Endothelial cell of umbilical vein (primary cell): ENCODE results near the gene CCDC32. TPM values are rescaled to one million over a fixed set of nuclear protein-coding genes. Genes with fewer than 3 reads are reported as not detected.

ENCODE experiments used
- BruUV-seq: library from RNA; stranded (reverse); fragments of 400-500 nt; replicated peaks from 2 replicates; lab custom pipeline; 2021; lab: Mats Ljungman, UMichigan
- CTCF ChIA-PET: fragments of 300-600, 350-600 bp; sonication (Branson Sonifier 250); formaldehyde crosslinking; loops from one replicate; lab custom pipeline; 2021; ENCODE audit warnings: antibody characterized with exemption, inconsistent platforms; lab: Charles Lee
- POLR2A ChIA-PET: fragments of 300-600, 350-600 bp; sonication (Branson Sonifier 250); formaldehyde crosslinking; loops from one replicate; lab custom pipeline; 2021; ENCODE audit warnings: antibody characterized with exemption, inconsistent platforms; lab: Charles Lee
- DNase-seq: peaks from one replicate; pipeline ENCODE4 v3.0.0-alpha.2; 2011; ENCODE audit warnings: low read depth, low spot score
- FAIRE-seq: peaks from 2 replicates; lab custom pipeline; 2011; peaks lifted over from hg19 to GRCh38; lab: Jason Lieb, UNC
- H2AFZ ChIP-seq: 2 replicates; pipeline ENCODE4 v1.6.0; 2012; ENCODE audit warnings: low read depth, low read length, control low read depth, inconsistent platforms
- H3K27ac ChIP-seq: 2 replicates; pipeline ENCODE4 v1.5.1; 2011; ENCODE audit warnings: low read depth, mild to moderate bottlenecking, control low read depth, low read length, moderate library complexity; ENCODE audit not compliant: insufficient read depth
- H3K27me3 ChIP-seq, 2 experiments: 2 replicates each; pipeline versions ENCODE4 v1.6.0 to v1.6.1; 2011; ENCODE audit warnings: low read length in 2 of 2, mixed read lengths in 1 of 2; ENCODE audit not compliant: control insufficient read depth in 2 of 2, insufficient read depth in 2 of 2
- H3K36me3 ChIP-seq, 2 experiments: 2 replicates in 1 of 2; 3 replicates in 1 of 2; pipeline ENCODE4 v1.5.1; 2011; ENCODE audit warnings: low read length in 2 of 2, mild to moderate bottlenecking in 1 of 2, moderate library complexity in 1 of 2; ENCODE audit not compliant: control insufficient read depth in 2 of 2, insufficient read depth in 2 of 2; ENCODE audit errors: extremely low read depth in 1 of 2
- H3K4me1 ChIP-seq: 3 replicates; pipeline ENCODE4 v1.5.1; 2011; ENCODE audit warnings: mild to moderate bottlenecking, low read length; ENCODE audit not compliant: control insufficient read depth, insufficient read depth; ENCODE audit errors: extremely low read depth
- H3K4me2 ChIP-seq: 2 replicates; pipeline ENCODE4 v1.6.1; 2011; ENCODE audit warnings: low read length, control low read depth, mixed read lengths; ENCODE audit not compliant: insufficient read depth
- H3K4me3 ChIP-seq, 3 experiments: fragments of 200-600 bp in 1 of 3; sonication (generic), shearing (Covaris generic) in 1 of 3; replicated peaks in 1 of 3; 2 replicates each; pipeline ENCODE4 v1.5.1; 2011 to 2016; ENCODE audit warnings: control low read depth in 3 of 3, low read length in 3 of 3, mild to moderate bottlenecking in 2 of 3, inconsistent platforms in 1 of 3, low read depth in 1 of 3, moderate library complexity in 1 of 3; ENCODE audit not compliant: insufficient read depth in 1 of 3
- H3K79me2 ChIP-seq: 2 replicates; pipeline ENCODE4 v1.6.0; 2012; ENCODE audit warnings: low read length, inconsistent platforms; ENCODE audit not compliant: control insufficient read depth, insufficient read depth
- H3K9ac ChIP-seq: replicated peaks from 2 replicates; pipeline ENCODE3; 2011; ENCODE audit warnings: low read length, control low read depth; ENCODE audit not compliant: insufficient read depth; ENCODE audit errors: extremely low read depth
- H3K9me1 ChIP-seq: replicated peaks from 3 replicates; pipeline ENCODE4 v1.6.0; 2011; ENCODE audit warnings: mild to moderate bottlenecking, low read length; ENCODE audit not compliant: control insufficient read depth, insufficient read depth; ENCODE audit errors: extremely low read depth
- H3K9me3 ChIP-seq: replicated peaks from 2 replicates; pipeline ENCODE4 v1.5.1; 2012; ENCODE audit warnings: low read length, inconsistent platforms; ENCODE audit not compliant: control insufficient read depth, insufficient read depth
- H4K20me1 ChIP-seq: replicated peaks from 2 replicates; pipeline ENCODE3; 2011; ENCODE audit warnings: mild to moderate bottlenecking, low read length; ENCODE audit not compliant: control insufficient read depth, insufficient read depth; ENCODE audit errors: extremely low read depth
- EZH2 ChIP-seq: IDR thresholded peaks from 2 replicates; pipeline ENCODE4 v1.6.1; 2012; ENCODE audit warnings: borderline replicate concordance, low read depth, mild to moderate bottlenecking, moderate library complexity, low read length, inconsistent platforms; ENCODE audit not compliant: severe bottlenecking
- GATA2 ChIP-seq: IDR thresholded peaks from 2 replicates; pipeline ENCODE4 v1.7.0; 2011; ENCODE audit warnings: low read depth, mild to moderate bottlenecking, moderate library complexity, mixed read lengths, low read length; ENCODE audit not compliant: insufficient read length, insufficient read depth
- JUN ChIP-seq: IDR thresholded peaks from 2 replicates; pipeline ENCODE4 v1.6.1; 2011; ENCODE audit warnings: borderline replicate concordance, low read depth; ENCODE audit not compliant: insufficient read length, insufficient read depth
- MYC ChIP-seq: IDR thresholded peaks from one replicate; pipeline ENCODE4 v1.6.1; 2011; ENCODE audit warnings: mild to moderate bottlenecking, low read depth, low read length
- POLR2A ChIP-seq: IDR thresholded peaks from 2 replicates; pipeline ENCODE4 v1.6.1; 2012; ENCODE audit warnings: low read depth, mild to moderate bottlenecking, control low read depth, low read length
- POLR2AphosphoS5 ChIP-seq: IDR thresholded peaks from 2 replicates; pipeline ENCODE4 v1.6.1; 2012; ENCODE audit warnings: low read depth, mild to moderate bottlenecking, control low read depth, low read length, moderate library complexity; ENCODE audit not compliant: insufficient read depth
- dilution Hi-C: fragments of 300-500 bp; cut with MboI; formaldehyde crosslinking; loops from one replicate; pipeline ENCODE4 v1.15.0; 2019; ENCODE audit warnings: low sequenced_read_pairs; ENCODE audit not compliant: extremely low pct_ligation_motif_present
- intact Hi-C: fragments of 100-400 bp; cut with micrococcal nuclease; formaldehyde crosslinking; loops from one replicate; pipeline ENCODE4 v1.10.0; 2022
- polyA plus RNA-seq, 4 experiments: library from polyadenylated mRNA; depleted of rRNA in 3 of 4; stranded (reverse) in 3 of 4; unstranded in 1 of 4; fragments of >200 nt; gene quantifications; 2 replicates each; pipeline versions ENCODE4 v1.2.1 to v1.2.3, GENCODE V29; 2011 to 2012; ENCODE audit warnings: missing spikeins in 1 of 4
- total RNA-seq: library from RNA; stranded (reverse); gene quantifications from 2 replicates; pipeline ENCODE4 v1.2.3, GENCODE V29; 2021
- TF ChIP-seq, protein P1 (sequence below): IDR thresholded peaks from 2 replicates; pipeline ENCODE4 v1.6.1; 2011; ENCODE audit not compliant: insufficient read depth, insufficient read length
- TF ChIP-seq, protein P2 (sequence below), 2 donors: IDR thresholded peaks; 1 replicate in 1 of 2; 2 replicates in 1 of 2; pipeline ENCODE4 v1.5.1; 2011; ENCODE audit warnings: low read length in 2 of 2, mild to moderate bottlenecking in 2 of 2, moderate library complexity in 2 of 2, control low read depth in 1 of 2, inconsistent platforms in 1 of 2, low read depth in 1 of 2; ENCODE audit not compliant: insufficient read depth in 1 of 2; ENCODE audit errors: extremely low read depth in 1 of 2

Gene CCDC32
- total and polyA plus RNA-seq, 2 donors (not counting 3 experiments of a cell fraction or from before 2014, with no cell fraction given), result 22.9 to 24.0 TPM

DNA sequence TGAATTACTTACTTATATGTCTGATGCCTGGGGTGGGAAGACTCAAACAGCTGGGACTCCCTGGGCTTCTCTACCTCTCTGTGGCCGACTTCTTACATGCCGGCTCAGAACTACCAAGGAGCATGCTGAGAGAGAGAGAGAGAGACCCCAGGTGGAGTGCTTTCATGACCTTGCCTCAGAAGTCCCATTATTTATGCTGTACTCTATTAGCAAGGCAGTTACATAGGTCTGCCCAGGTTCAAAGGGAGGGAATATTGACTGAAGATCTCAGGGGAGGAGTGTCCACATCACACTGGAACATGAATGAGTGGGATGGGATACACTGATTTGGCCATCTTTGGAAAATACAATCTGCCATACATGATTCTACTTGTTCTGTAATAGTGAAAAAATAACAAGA lies 16.2 kb downstream of the CCDC32 start:
- ChIA-PET POLR2A (no interaction called here), CTCF (no interaction called here)
- H3K9me3 ChIP-seq, result no peaks in the 10 kb centered on the region
- no peaks in the 10 kb centered on the region for H3K4me1 ChIP-seq
- no peak for TF ChIP-seq GATA2
- TF ChIP-seq, protein P1, sequence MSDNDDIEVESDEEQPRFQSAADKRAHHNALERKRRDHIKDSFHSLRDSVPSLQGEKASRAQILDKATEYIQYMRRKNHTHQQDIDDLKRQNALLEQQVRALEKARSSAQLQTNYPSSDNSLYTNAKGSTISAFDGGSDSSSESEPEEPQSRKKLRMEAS, result no peak
- TF ChIP-seq MYC, result no peak
- no peak for TF ChIP-seq POLR2A
- no peak for TF ChIP-seq JUN
- no peak for TF ChIP-seq EZH2
- TF ChIP-seq POLR2AphosphoS5, result no peak
- TF ChIP-seq, protein P2, sequence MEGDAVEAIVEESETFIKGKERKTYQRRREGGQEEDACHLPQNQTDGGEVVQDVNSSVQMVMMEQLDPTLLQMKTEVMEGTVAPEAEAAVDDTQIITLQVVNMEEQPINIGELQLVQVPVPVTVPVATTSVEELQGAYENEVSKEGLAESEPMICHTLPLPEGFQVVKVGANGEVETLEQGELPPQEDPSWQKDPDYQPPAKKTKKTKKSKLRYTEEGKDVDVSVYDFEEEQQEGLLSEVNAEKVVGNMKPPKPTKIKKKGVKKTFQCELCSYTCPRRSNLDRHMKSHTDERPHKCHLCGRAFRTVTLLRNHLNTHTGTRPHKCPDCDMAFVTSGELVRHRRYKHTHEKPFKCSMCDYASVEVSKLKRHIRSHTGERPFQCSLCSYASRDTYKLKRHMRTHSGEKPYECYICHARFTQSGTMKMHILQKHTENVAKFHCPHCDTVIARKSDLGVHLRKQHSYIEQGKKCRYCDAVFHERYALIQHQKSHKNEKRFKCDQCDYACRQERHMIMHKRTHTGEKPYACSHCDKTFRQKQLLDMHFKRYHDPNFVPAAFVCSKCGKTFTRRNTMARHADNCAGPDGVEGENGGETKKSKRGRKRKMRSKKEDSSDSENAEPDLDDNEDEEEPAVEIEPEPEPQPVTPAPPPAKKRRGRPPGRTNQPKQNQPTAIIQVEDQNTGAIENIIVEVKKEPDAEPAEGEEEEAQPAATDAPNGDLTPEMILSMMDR (IDR thresholded peaks at IDR 0.05; ENCODE audit: extremely low read depth in 1 of 2, insufficient read depth in 1 of 2, low read depth in 1 of 2, low read length in 2 of 2), result no peak
- no peak overlapping the region for H3K4me2 ChIP-seq
- no peak overlapping the region for H3K9ac ChIP-seq
- no peak overlapping the region for H3K27ac ChIP-seq
- H3K9me1 ChIP-seq, result no peaks in the 10 kb centered on the region
- no peaks in the 10 kb centered on the region for H3K27me3 ChIP-seq
- no peak for DNase-seq
- dilution Hi-C loops (no loop called here), intact Hi-C loops (no loop called here)
- no peaks in the 10 kb centered on the region for H3K79me2 ChIP-seq
- no peaks in the 10 kb centered on the region for H4K20me1 ChIP-seq
- H2AFZ ChIP-seq, result no peak overlapping the region
- peaks cover 2 to 8% of the 10 kb centered on the region in 2 experiments for H3K36me3 ChIP-seq
- no TSS peak for BruUV-seq
- FAIRE-seq, result no peak
- H3K4me3 ChIP-seq, result no peak overlapping the region
